SK-MEL-5 (cell line): Measurements from ENCODE around the gene UCP2. TPM values are rescaled to one million over a fixed set of nuclear protein-coding genes. Genes with fewer than 3 reads are reported as not detected.

Source experiments
- DNase-seq: peaks from one replicate; pipeline ENCODE4 v3.0.0-alpha.2; 2016; ENCODE audit warnings: low read depth, low spot score
- in situ Hi-C: cut with HindIII; loops from 2 replicates; pipeline ENCODE4 v1.10.0; 2016; ENCODE audit warnings: low sequenced_read_pairs, high pct_unique_total_duplicates, low pct_unique_long_range_greater_than_20kb
- polyA plus RNA-seq, 2 experiments: library from polyadenylated mRNA; depleted of rRNA; stranded (reverse); fragments of >200 nt; gene quantifications; 2 replicates each; pipeline ENCODE4 v1.2.3, GENCODE V29; 2015
- total RNA-seq: library from RNA; depleted of rRNA; stranded (reverse); fragments of >200 nt; shearing (Covaris generic); gene quantifications from 2 replicates; pipeline ENCODE4 v1.2.3, GENCODE V29; 2014; rRNA removed

Gene UCP2, protein sequence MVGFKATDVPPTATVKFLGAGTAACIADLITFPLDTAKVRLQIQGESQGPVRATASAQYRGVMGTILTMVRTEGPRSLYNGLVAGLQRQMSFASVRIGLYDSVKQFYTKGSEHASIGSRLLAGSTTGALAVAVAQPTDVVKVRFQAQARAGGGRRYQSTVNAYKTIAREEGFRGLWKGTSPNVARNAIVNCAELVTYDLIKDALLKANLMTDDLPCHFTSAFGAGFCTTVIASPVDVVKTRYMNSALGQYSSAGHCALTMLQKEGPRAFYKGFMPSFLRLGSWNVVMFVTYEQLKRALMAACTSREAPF
- 0.63 and 2.4 TPM in 2 replicates for total RNA-seq
- 2.6 and 2.7 TPM in 2 replicates for polyA plus RNA-seq (2015; cell fraction: cytosol; rRNA removed)
- 0.72 and 2.2 TPM in 2 replicates for polyA plus RNA-seq (2015; cell fraction: nucleus; rRNA removed)

DNA sequence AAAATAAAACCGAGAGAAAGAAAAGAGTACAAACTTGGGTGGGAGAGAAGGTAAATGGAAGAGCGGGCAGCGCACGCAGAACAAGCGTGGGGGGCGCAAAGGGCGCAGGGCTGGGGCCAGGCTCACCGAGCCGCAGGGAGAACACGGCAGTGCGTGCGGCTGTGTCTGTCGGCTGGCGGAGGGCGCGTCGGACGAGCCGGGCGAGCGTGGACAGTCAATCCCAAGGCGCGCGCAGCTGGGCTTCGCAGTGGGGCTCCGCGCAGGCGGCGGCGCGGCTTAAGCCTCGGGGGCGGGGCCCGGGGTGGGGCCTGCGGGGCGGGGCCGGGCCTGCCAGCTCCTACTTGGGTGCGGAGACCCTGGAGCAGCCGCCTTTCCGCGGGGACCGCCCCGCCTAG lies at the start of gene UCP2:
Gene UCP2 (minus strand): TSS at position 249 of the 395 bp plus-strand sequence. CDS start 4,465 bp downstream, outside the sequence.
- in situ Hi-C loops, result no loop called here
- no peak for DNase-seq

DNA sequence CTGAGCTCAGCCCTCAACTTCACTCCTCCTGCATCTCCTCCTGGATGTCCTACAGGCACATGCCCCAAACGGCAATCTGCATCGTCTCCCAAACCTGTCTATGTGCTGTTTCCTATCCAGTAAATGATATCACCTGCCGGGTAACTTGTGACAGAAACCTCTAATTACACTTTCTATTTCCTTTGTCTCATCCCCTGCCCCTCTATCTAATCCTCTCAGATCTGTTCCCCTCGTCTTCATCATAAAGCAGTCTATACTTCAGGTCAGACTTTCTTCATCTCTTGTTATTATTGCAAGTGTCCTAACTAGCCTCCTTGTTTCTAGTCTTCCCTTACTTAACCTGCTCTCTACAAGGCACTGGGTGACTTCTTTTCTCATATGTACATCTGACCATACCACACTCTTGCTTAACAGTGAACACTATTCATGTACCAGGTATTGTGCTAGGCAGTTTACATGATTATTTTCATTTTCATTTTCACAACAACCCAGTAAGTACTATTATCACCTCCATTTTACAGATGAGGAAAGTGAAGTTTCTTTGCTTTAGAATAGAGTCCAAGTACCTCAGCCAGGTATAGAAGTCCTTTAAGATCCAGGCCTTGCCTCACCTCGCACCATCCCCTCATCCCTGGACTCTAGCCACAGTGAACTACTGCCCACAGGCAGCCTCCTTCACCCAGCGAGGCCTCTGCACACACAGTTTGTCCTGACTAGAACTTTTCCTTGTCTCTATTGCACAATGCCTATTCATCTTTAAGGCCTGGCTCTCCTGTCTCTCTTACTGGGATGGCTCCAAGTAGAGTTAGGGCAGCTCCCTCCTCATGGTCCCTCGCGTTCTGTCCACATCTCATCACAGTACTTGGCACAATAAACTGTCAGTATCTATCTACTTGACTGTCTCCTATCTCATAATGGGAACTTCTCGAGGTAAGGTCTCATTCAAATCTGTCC lies 48.4 kb upstream of the UCP2 start:
- DNase-seq, result no peak
- in situ Hi-C loops, result no loop called here

DNA sequence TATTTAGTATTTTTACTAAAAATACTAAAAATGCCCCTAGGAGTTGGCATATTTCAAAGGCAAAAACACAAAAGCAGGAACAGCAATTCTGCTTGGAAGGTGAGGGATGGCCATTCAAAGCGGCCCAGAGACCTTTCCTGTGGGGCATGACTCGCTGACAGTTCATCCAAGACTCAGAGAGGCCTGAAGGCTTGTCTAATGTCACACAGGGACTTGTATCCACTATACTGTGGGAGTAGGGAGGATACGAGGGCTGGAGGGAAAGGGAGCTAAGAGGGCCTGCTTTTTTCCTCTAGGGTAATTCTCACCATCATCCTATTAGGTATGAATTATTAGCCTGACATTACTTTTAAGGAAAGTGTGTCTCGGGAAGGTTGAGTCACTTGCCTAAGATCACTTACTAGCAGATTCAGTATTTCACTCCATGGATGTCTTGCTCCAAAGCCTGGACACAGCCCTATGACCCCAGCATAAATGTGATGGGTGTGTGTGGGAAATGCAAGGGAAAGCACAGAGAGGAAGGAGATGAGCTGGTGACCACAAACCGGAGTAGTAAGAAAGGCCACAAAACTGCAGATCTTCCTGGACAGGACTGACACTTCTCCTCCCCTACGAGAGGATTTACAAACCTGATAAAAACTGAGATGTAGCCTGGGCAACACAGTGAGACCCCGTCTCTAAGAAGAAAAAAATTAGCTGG lies 43.0 kb upstream of the UCP2 start:
- no peak for DNase-seq
- in situ Hi-C loops, result no loop called here

DNA sequence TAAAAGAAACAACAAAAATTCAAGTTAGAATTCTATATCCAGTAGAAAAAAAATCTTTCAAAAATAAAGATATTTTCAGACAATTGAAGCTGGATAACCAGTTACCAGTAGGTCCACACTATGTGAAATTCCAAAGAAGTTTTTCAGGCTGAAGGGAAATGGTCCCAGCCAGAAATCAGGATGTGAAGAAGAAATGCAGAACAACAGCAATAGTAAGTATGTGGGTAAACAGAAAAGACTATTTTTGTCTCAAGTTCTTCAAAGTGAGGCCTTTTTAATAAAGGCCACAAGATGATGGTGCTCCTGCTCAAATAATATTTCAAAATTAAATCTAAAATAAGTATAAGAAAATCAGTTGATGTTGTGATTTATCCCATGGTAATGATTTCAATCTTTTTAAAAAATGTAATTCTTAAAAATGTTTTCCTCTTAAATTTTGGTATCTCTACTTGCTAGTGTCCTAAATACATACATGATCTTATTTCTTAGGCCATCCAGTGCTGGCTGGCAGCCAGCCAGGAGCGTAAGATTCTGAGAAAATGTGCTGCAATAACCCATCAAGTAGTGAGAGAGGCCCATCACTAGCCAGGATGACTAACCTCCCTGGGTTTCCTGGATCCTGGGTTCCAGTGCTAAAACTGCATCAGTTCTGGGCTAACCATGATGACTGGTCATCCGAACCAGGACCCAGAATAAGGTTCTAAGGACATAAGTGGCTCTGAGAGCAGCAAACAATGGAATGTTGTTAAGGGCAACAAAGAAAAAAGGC lies 41.8 kb upstream of the UCP2 start:
- DNase-seq, result no peak
- in situ Hi-C loops, result no loop called here

DNA sequence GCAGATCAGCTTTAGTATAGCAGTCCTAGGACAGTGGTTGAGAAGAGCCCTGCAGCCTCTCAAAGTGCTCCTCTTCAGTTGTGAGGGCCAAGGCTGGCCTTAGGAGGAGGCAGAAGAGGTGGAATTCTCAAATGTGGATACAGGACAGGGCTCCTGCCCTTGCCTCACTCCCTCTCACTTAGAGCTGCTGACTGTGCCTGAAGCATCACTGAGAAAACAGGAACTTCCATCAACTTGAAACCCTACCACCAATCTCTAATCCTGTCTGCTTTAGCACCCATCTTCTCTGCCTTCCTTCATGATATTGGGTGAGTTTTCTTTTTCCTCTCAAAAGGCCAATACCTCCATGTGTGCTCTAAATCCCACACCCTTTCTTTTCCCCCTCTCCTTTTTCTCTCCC lies 40.6 kb upstream of the UCP2 start:
- in situ Hi-C loops, result no loop called here
- DNase-seq, result no peak

DNA sequence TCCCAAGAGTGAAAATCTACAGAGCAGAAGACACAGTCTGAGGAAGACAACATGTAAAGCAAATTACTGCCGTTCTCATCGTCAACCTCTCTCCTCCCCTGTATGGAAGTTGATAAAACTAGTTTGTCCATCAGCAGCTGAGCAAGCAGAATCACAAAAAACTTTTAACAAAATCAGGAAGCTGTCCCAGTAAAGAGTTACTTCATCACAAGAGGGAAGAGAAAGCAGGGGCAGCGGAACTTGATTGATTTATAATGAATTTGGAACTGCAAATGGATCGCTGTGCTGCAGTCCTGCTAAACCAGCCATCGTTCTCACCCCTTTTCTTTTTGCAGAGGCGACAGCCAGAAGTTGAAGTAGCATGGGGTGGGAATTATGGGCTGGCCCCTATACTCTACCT lies 39.9 kb upstream of the UCP2 start:
- DNase-seq, result no peak
- in situ Hi-C loops, result no loop called here

DNA sequence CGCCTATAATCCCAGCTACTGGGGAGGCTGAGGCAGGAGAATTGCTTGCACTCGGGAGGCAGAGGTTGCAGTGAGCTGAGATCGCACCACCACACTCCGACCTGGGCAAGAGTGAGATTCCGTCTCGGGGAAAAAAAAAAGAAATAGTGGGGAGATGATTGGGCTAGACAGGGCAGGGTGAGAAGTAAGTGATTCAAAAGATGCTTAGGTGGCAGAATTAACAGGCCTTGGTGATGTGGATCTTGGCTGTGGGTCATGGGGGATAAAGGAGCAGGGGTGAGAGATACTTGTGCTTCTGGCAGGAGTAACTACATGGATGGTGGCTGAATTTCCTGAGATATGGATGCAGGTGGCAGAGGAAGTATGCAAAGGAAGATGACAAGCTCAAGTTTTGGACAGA lies 39.4 kb upstream of the UCP2 start:
- no peak for DNase-seq
- in situ Hi-C loops, result no loop called here

DNA sequence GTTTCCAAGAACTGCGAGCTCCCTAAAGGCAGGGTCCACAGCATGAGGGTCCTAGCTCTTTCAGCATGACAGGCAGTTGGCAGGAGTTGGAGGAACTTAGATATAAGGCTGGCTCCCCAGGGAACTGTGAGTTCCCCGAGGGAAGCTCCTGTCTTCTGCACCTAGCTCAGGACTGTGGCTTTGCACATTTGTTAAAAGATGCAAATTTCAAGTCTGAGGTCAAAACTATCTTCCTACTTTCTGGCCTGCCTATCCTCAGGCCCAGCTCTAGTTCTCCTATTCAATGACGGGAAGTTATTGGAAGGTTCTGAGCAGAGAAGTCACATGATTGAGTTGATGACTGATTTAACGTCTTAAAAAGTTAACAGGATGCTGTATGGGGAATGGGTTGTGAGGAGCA lies 37.9 kb upstream of the UCP2 start:
- in situ Hi-C loops, result no loop called here
- no peak for DNase-seq

DNA sequence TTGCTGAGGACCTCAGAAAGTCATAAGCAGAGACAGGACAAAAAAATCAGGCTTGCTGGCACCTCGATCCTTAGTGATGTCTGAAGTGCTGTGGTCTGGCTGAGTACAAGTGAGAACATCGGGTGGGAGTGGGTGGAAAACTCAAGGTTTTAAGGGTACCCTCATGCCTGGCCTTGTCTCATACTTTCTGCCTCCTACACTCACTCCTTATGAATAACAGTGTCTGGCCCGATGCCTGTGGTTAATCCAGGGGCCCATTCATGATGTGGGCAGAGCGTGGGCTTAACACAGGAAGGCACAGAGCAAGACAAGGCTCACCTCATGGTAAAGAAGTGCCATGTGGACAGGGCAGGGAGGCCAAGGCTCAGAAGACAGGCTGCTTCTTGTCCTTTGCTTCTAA lies 37.2 kb upstream of the UCP2 start:
- in situ Hi-C loops, result no loop called here
- no peak for DNase-seq

DNA sequence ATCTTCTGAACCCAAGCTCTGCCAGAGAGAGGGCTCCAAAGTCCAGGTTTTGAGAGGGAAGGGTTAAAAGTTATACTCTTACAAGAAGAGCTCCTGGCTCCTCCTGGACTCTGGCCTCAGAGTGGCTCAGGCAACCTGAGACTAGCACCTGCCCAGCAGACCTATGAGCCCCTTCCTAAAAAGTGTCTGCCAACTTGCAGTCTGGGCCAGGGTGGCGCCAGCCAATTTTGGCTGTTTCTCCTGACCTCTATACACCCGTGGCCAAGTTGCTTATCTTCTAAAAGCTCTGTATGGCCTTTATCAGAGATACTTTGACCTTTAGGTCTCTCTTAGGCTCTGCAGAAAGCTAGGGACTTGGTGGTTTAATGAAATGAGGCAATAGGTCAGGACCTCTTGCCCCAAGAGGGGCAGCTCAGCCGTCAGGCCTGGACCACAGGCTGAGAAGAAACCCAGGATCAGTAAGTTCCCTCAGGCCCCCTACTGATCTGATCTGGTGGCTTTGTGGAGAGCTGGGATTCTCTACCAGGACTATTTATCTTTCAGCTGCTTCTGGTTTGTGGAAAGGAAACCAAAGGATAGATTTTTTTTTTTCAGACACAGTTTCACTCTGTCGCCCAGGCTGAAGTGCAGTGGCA lies 36.6 kb upstream of the UCP2 start:
- in situ Hi-C loops, result no loop called here
- DNase-seq, result no peak

DNA sequence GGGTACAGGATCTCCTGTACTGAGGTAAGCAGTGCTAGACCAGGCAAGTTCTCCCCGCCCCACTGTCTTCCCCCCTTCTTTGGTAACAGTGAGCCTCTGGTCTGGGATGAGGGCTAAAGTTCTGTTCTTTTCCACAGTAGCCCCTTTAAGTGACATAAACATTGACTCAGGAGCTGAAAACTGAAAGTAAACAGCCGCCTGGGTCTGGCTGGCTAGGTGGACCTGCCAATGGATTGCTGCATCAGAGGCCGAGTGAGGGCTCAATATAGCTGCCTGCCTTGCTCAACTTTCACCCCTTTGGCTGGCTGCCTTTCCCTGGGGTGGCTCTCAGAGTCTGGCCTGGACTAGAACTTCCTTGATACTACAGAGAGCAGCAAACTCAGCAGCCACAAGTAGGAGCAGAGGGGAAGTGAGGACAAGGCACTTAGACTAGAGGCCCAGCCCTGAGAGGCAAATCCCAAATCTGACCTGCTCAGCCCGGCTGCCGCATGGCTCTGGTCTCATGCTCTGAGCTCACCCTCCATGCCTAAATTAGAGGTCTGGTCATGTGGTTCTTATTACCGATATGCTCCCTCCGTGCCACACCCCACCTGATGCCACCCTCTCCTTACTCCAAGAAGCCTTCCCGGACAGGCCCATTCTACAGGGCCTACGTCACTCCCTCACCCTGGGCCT lies 35.8 kb upstream of the UCP2 start:
- in situ Hi-C loops, result no loop called here
- DNase-seq, result no peak

DNA sequence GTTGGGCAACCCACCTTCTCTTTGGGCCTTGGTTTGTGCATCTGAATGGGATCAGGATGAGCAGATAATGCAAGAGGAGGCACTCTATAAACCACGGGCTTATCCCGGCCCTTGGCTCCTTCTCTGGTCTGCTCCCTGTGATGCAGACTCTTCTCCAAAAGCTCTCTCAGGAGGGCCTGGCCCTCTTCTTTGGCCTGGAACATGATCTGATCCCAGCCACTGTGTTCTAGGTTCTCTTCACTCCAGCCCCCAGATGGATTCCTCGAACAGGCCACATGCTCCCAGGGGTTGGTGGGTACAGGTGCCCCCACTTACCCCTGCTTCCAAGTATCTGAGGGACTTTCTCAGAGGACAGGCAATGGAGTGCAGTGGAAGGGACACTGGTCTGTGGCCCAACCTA lies 35.0 kb upstream of the UCP2 start:
- in situ Hi-C loops, result no loop called here
- no peak for DNase-seq

DNA sequence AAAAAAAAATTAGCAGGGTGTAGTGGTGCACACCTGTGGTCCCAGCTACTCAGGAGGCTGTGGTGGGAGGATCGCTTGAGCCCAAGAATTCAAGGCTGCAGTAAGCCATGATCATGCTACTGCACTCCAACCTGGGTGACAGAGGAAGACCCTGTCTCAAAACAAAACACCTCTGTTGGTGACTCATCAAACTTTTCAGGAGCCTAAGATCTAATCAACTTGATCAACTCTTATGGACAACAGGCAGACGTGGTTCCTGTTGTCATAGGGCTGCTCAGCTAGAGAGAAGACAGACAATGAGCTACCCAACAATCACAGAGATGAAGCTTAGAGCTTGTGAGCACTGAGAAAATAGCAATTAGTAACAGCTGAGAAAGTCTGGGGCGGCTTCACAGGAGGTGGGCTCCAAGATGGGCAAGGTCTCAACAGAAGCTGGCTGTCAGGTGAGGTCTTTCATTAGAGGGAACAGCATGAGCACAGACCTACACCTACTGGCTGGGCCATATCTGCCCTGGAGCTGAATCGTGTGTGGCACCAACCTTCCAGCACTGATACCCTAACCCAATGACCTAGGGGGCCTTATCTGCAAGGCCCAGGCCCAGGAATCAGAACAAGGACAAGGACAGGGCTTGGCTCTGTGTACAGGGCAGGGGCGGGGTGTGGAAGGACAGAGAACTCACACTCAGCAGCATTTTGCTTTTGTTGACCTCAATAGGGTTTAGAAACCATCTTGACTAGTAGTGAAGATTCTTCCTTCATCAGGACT lies 33.5 kb upstream of the UCP2 start:
- in situ Hi-C loops, result no loop called here
- DNase-seq, result no peak

DNA sequence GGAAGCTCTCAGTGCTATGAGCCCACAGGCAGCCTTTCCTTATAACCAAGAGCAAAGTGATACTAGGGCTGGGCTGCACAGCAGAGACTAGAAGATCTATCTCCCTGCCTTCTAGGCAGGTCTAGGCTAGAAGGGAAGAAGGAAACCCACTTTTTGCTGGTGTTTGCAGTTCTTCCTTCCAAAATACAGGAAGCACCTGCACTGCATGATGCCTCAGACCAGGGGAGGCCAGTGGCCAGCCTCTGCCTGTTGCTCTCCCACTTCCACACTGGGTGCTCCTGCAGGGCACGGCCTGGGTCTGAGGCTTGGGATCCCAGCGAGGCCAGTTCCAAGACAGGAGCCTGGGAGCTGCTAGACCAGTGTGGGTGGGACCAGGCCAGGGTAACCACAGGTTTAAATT lies 32.2 kb upstream of the UCP2 start:
- in situ Hi-C loops, result no loop called here
- no peak for DNase-seq

DNA sequence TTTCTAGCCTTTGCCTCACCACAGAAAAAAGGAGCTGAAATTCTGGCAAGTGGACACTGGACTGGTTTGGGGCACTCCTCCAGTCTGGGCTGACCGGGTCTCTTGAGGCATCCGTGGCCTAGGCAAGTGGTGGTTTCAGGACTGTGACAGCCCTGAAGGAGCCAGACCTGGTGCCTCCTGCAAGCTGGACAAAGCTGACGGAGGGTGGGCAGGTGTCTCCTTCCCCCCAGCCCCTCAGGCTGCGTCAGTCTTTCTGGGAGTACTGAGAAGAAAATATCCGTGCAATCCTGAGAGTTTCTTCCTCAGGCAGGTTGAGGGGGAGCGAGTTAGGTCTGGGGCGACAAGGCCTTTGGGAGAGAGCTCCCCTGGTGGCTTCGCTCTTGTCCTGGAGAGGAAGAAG lies 30.5 kb upstream of the UCP2 start:
- no peak for DNase-seq
- in situ Hi-C loops, result no loop called here
